KG1 (cell line): ENCODE data around the gene CD82.

Experiments used
- DNase-seq: peaks from one replicate; lab custom pipeline; 2025; lab: John Stamatoyannopoulos, UW

The CD82 gene

GRCh38 chr11:44577231-44577830 lies 11.9 kb downstream of the CD82 start:
- DNase-seq = no peak

- DNase-seq = peak; percentile 21
Measured at GRCh38 chr11:44578279-44578678, 12.8 kb downstream of the CD82 start.

GRCh38 chr11:44579302-44579761 lies 13.9 kb downstream of the CD82 start:
- DNase-seq = no peak

- DNase-seq = no peak
Measured at GRCh38 chr11:44580701-44581100, 15.2 kb downstream of the CD82 start.

GRCh38 chr11:44581246-44581645 lies 15.8 kb downstream of the CD82 start:
- DNase-seq = no peak

GRCh38 chr11:44582641-44583352 lies 17.3 kb downstream of the CD82 start:
- DNase-seq = no peak

- DNase-seq = no peak
Measured at GRCh38 chr11:44583353-44583669, 17.8 kb downstream of the CD82 start.

- no peak for DNase-seq
Measured at GRCh38 chr11:44585421-44585820, 20.0 kb downstream of the CD82 start.

GRCh38 chr11:44589301-44589700 lies 23.8 kb downstream of the CD82 start:
- no peak for DNase-seq

GRCh38 chr11:44590769-44591168 lies 25.3 kb downstream of the CD82 start:
- DNase-seq = no peak

GRCh38 chr11:44591557-44591956 lies 26.1 kb downstream of the CD82 start:
- DNase-seq = no peak

- no peak for DNase-seq
Measured at GRCh38 chr11:44592125-44592940, 26.9 kb downstream of the CD82 start.

GRCh38 chr11:44593251-44593650 lies 27.8 kb downstream of the CD82 start:
- no peak for DNase-seq

GRCh38 chr11:44595006-44595405 lies 29.5 kb downstream of the CD82 start:
- no peak for DNase-seq

GRCh38 chr11:44595964-44596381 lies 30.5 kb downstream of the CD82 start:
- DNase-seq = no peak

GRCh38 chr11:44596525-44597276 lies 31.2 kb downstream of the CD82 start:
- no peak for DNase-seq

- no peak for DNase-seq
Measured at GRCh38 chr11:44597358-44598012, 32.0 kb downstream of the CD82 start.

- DNase-seq = no peak
Measured at GRCh38 chr11:44598831-44599230, 33.4 kb downstream of the CD82 start.

GRCh38 chr11:44600261-44600660 lies 34.8 kb downstream of the CD82 start:
- no peak for DNase-seq

GRCh38 chr11:44600839-44601383 lies 35.4 kb downstream of the CD82 start:
- DNase-seq = no peak
